Right atrium auricular region (tissue), 2 donors: ENCODE results near the gene CALM1. TPM values are rescaled to one million over a fixed set of nuclear protein-coding genes. Genes with fewer than 3 reads are reported as not detected.

Experiments
- DNase-seq: peaks from one replicate; pipeline ENCODE4 v3.0.0-alpha.2; 2019; ENCODE audit warnings: low spot score
- H3K27ac ChIP-seq, 2 donors: fragments of 200-600 bp; sonication (generic); 1 replicate in 1 of 2; 2 replicates in 1 of 2; pipeline ENCODE4 v1.5.1; 2016 to 2019
- H3K27me3 ChIP-seq, 2 donors: fragments of 200-600 bp; sonication (generic); one replicate each; pipeline versions ENCODE4 v1.5.1 to v1.6.0; 2017 to 2019
- H3K36me3 ChIP-seq: fragments of 200-600 bp; sonication (generic); one replicate; pipeline ENCODE4 v1.5.1; 2016
- H3K4me1 ChIP-seq, 2 donors: fragments of 200-600 bp; sonication (generic); one replicate each; pipeline versions ENCODE4 v1.5.1 to v1.6.0; 2017 to 2019
- H3K4me3 ChIP-seq, 2 donors: fragments of 200-600 bp; sonication (generic); 1 replicate in 1 of 2; 2 replicates in 1 of 2; pipeline ENCODE4 v1.5.1; 2017 to 2019; ENCODE audit warnings: mild to moderate bottlenecking in 1 of 2, moderate library complexity in 1 of 2
- H3K9me3 ChIP-seq, 2 donors: fragments of 200-600 bp; sonication (generic); one replicate each; pipeline ENCODE4 v1.5.1; 2019
- total RNA-seq, 2 donors: library from RNA; depleted of rRNA; stranded (reverse); fragments of >200 nt; gene quantifications; one replicate each; pipeline ENCODE4 v1.1.0, GENCODE V29; 2016
- TF ChIP-seq, protein P1 (sequence below), 2 donors: fragments of 200-600 bp; sonication (generic); IDR thresholded peaks; one replicate each; pipeline ENCODE4 v1.5.1; 2019; ENCODE audit warnings: antibody characterized with exemption in 2 of 2

CALM1 gene
- total RNA-seq, 2 donors from 2014 or later = 409 to 443 TPM

DNA sequence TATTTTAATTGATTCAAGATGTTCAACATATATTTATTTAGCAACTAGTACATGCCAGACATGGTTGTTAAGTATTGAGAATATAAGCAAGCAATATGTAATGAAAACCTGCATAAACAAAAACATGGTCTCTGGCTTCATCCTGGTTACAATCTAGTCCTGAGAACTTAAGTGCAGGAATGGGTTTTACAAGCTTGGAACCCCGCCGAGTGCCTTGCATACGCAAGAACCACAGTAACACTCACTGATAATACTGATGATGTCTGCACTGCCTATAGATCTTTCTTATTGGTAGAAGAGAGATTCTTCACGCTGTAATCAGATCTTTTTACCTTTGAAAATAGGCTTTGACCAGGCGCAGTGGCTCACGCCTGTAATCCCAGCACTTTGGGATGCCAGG lies 22.9 kb upstream of the CALM1 start:
- Histone ChIP-seq H3K4me3 (no peak overlapping the region), H3K27me3 (no peaks in the 10 kb centered on the region), H3K36me3 (no peaks in the 10 kb centered on the region), H3K27ac (no peak overlapping the region), H3K4me1 (no peaks in the 10 kb centered on the region), H3K9me3 (no peaks in the 10 kb centered on the region)
- no peak for DNase-seq
- TF ChIP-seq, protein P1, sequence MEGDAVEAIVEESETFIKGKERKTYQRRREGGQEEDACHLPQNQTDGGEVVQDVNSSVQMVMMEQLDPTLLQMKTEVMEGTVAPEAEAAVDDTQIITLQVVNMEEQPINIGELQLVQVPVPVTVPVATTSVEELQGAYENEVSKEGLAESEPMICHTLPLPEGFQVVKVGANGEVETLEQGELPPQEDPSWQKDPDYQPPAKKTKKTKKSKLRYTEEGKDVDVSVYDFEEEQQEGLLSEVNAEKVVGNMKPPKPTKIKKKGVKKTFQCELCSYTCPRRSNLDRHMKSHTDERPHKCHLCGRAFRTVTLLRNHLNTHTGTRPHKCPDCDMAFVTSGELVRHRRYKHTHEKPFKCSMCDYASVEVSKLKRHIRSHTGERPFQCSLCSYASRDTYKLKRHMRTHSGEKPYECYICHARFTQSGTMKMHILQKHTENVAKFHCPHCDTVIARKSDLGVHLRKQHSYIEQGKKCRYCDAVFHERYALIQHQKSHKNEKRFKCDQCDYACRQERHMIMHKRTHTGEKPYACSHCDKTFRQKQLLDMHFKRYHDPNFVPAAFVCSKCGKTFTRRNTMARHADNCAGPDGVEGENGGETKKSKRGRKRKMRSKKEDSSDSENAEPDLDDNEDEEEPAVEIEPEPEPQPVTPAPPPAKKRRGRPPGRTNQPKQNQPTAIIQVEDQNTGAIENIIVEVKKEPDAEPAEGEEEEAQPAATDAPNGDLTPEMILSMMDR (IDR thresholded peaks at IDR 0.05) = no peak

DNA sequence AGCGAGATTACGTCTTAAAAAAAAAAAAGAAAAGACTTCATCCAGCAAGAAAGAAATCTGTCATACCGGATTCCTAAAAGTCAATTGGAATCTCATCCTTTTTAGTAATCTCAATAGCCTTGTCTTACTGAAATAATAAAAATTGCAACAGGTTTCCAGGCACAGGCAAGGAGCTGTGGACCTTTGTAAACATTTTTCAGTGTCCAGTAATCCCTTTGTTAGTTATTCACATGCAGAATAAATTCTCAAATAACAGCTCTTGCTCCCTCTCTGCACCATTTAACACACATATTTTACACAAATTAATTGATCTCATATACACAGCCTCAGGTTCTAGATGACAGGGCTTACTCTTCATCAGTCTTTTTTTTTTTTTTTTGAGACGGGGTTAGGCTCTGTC lies 22.0 kb upstream of the CALM1 start:
- Histone ChIP-seq H3K27ac (no peak overlapping the region), H3K9me3 (no peaks in the 10 kb centered on the region), H3K36me3 (no peaks in the 10 kb centered on the region), H3K4me3 (no peak overlapping the region), H3K27me3 (no peaks in the 10 kb centered on the region), H3K4me1 (no peaks in the 10 kb centered on the region)
- DNase-seq = no peak
- TF ChIP-seq, protein P1 (IDR thresholded peaks at IDR 0.05) = no peak

DNA sequence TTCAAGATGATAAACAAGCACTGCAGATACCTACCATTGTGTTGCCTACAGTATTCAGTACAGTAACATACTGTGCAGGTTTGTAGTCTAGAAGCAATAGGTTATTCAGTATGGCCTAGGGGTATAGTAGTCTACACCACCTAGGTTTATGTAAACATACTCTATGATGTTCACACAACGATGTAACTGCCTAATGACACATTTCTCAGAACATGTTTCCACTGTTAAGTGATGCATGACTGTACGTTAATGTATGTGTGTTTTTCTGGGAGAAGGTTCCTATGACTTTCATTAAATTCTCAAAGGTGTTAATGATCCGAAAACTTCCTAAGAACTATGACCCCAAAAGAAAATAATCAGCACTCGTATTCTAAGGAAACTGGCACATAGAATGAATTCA lies 20.9 kb upstream of the CALM1 start:
- H3K9me3 ChIP-seq = no peaks in the 10 kb centered on the region
- peaks cover 0 to 3% of the 10 kb centered on the region in 2 donors for H3K4me1 ChIP-seq
- H3K4me3 ChIP-seq = no peak overlapping the region
- no peak overlapping the region for H3K27ac ChIP-seq
- H3K27me3 ChIP-seq = no peaks in the 10 kb centered on the region
- TF ChIP-seq, protein P1 (IDR thresholded peaks at IDR 0.05) = no peak
- H3K36me3 ChIP-seq = no peaks in the 10 kb centered on the region
- DNase-seq = no peak

DNA sequence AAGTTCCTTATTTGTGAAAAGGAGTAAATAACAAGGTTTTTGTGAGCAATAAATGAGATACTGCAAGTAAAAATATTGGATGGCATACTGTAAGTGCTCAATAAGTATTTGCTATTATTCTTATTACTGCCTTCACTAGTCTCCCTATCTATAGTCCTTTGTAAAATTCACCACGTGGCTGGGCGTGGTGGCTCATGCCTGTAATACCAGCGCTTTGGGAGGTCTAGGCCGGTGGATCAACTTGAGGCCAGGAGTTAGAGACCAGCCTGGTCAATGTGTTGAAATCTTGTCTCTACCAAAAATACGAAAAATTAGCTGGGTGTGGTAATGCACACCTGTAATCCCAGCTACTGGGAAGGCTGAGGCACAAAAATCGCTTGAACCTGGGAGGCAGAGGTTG lies 18.6 kb upstream of the CALM1 start:
- Histone ChIP-seq H3K4me1 (peaks cover 0 to 16% of the 10 kb centered on the region in 2 donors), H3K4me3 (no peak overlapping the region), H3K36me3 (no peaks in the 10 kb centered on the region), H3K27ac (no peak overlapping the region), H3K9me3 (no peaks in the 10 kb centered on the region), H3K27me3 (no peaks in the 10 kb centered on the region)
- TF ChIP-seq, protein P1 (IDR thresholded peaks at IDR 0.05) = no peak
- DNase-seq = no peak

DNA sequence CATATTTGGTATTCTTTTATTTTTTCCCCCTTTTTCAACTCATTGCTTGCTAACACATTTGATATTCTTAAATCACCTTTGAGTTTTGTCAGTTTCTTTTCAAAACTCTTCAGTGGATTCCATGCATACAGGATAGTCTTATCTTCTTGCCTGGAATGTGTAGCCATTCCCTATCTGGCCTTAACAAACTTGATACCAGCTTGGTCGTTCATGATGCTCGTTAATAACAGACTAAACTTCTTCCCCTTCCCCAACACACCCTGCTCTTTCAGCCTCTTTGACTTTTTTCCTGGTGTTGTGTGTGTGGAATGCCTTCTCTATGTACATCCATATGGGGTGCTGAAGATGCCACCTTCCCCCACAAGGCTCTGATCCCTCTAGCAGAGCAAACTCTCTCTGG lies 17.7 kb upstream of the CALM1 start:
- Histone ChIP-seq H3K27me3 (no peaks in the 10 kb centered on the region), H3K4me3 (no peak overlapping the region), H3K36me3 (no peaks in the 10 kb centered on the region), H3K4me1 (peaks cover 0 to 20% of the 10 kb centered on the region in 2 donors), H3K9me3 (no peaks in the 10 kb centered on the region), H3K27ac (no peak overlapping the region)
- TF ChIP-seq, protein P1 (IDR thresholded peaks at IDR 0.05) = no peak
- DNase-seq = no peak

DNA sequence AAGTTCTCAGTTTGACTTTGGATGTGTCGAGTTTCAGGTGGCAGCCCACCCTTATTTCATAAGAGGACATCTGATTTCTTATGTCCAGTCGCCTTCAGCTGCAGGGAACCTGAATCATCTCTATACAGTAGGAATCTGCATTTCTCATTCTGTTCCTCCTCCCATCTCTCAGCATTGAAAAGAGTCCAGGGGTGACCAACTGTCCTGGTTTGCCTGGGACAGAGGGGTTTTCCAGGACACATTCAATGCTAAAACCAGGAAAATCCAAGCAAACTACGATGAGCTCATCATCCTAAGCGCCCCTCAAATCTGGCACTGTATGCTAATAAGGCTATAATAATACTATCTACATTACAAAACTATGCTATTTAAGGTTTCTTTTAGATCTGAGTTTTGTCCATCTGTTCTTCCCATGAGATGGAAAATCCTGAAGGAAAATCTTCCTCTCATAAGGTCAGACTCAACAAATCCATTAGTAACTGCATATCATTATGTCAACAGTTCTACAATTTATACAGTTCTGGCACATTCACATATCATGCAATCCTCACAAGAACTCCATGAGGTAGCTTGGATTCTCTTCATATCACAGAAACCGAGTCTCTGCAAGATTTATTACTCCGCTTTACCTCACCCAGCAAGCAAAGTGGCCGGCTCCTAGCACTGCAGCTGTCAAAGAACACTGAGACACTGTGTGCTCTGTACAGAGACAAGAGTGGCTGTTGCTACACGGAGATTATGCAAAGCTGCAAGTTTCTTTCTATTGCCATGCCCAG lies 15.6 kb upstream of the CALM1 start:
- TF ChIP-seq, protein P1 (IDR thresholded peaks at IDR 0.05) = peak in 1 of 2 donors; percentile 12
- H3K36me3 ChIP-seq = no peaks in the 10 kb centered on the region
- H3K9me3 ChIP-seq = no peaks in the 10 kb centered on the region
- H3K4me3 ChIP-seq = peak overlapping the region in 1 of 2 donors; percentile 68
- DNase-seq = no peak
- H3K27me3 ChIP-seq = no peaks in the 10 kb centered on the region
- H3K4me1 ChIP-seq = peaks cover 0 to 30% of the 10 kb centered on the region in 2 donors
- peak overlapping the region; percentile 99 to 100 for H3K27ac ChIP-seq
